Ascending aorta (tissue), 2 donors: ENCODE data around the gene SIX5. TPM values are rescaled to one million over a fixed set of nuclear protein-coding genes. Genes with fewer than 3 reads are reported as not detected.

Experiments
- DNase-seq, 2 donors: peaks; one replicate each; pipeline ENCODE4 v3.0.0-alpha.2; 2019; ENCODE audit warnings: low spot score in 2 of 2
- H3K27ac ChIP-seq, 2 donors: fragments of 200-600 bp; sonication (generic); one replicate each; pipeline ENCODE4 v1.5.1; 2016 to 2017; ENCODE audit warnings: mild to moderate bottlenecking in 1 of 2
- H3K27me3 ChIP-seq: fragments of 200-600 bp; sonication (generic); one replicate; pipeline ENCODE4 v1.5.1; 2017
- H3K36me3 ChIP-seq, 2 donors: fragments of 200-600 bp; sonication (generic); one replicate each; pipeline ENCODE4 v1.5.1; 2016
- H3K4me1 ChIP-seq, 2 donors: fragments of 200-600 bp; sonication (generic); one replicate each; pipeline ENCODE4 v1.5.1; 2016 to 2017; ENCODE audit warnings: mild to moderate bottlenecking in 1 of 2
- H3K4me3 ChIP-seq, 2 donors: fragments of 200-600 bp; sonication (generic); one replicate each; pipeline ENCODE4 v1.5.1; 2016 to 2017; ENCODE audit warnings: mild to moderate bottlenecking in 1 of 2
- H3K9me3 ChIP-seq, 2 donors: fragments of 200-600 bp; sonication (generic); one replicate each; pipeline ENCODE4 v1.5.1; 2016
- intact Hi-C: fragments of 100-400 bp; cut with DNase I; formaldehyde crosslinking; loops from one replicate; pipeline ENCODE4 v1.15.1; 2023
- total RNA-seq: library from RNA; depleted of rRNA; stranded (reverse); fragments of >200 nt; gene quantifications from one replicate; pipeline ENCODE4 v1.1.0, GENCODE V29; 2016
- TF ChIP-seq, protein P1 (sequence below), 3 experiments: fragments of 200-600 bp in 2 of 3; fragments of 450-650 bp in 1 of 3; sonication (generic) in 2 of 3; IDR thresholded peaks; one replicate each; pipeline ENCODE4 v1.5.1; 2016 to 2019; ENCODE audit warnings: antibody characterized with exemption in 3 of 3, mild to moderate bottlenecking in 1 of 3, moderate library complexity in 1 of 3

The SIX5 gene
- total RNA-seq, 1 donor from 2014 or later, result 39.2 TPM

DNA sequence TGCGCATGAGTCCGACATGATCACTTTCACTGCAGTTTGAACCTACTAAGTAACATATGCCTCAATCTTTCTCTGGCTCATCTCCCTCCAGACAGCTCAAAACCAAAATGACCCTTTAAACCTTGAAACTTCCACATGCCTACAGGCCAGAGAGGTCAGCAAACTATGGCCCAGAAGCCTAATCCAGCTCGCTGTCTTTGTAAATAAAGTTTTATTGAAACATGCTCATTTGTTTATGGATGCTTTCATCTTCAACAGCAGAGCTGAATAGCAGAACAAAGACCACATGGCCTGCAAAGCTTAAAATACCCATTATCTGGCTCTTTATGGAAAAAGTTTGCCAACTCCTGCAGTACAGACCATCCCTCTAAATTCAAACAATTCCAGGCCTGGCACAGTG, 53.9 kb downstream of the SIX5 start:
- no peaks in the 10 kb centered on the region for H3K27me3 ChIP-seq
- H3K9me3 ChIP-seq, result no peaks in the 10 kb centered on the region
- TF ChIP-seq, protein P1, sequence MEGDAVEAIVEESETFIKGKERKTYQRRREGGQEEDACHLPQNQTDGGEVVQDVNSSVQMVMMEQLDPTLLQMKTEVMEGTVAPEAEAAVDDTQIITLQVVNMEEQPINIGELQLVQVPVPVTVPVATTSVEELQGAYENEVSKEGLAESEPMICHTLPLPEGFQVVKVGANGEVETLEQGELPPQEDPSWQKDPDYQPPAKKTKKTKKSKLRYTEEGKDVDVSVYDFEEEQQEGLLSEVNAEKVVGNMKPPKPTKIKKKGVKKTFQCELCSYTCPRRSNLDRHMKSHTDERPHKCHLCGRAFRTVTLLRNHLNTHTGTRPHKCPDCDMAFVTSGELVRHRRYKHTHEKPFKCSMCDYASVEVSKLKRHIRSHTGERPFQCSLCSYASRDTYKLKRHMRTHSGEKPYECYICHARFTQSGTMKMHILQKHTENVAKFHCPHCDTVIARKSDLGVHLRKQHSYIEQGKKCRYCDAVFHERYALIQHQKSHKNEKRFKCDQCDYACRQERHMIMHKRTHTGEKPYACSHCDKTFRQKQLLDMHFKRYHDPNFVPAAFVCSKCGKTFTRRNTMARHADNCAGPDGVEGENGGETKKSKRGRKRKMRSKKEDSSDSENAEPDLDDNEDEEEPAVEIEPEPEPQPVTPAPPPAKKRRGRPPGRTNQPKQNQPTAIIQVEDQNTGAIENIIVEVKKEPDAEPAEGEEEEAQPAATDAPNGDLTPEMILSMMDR (IDR thresholded peaks at IDR 0.05), result no peak
- peaks cover 21 to 25% of the 10 kb centered on the region in 2 donors for H3K36me3 ChIP-seq
- no peak overlapping the region for H3K27ac ChIP-seq
- peaks cover 0 to 11% of the 10 kb centered on the region in 2 donors for H3K4me1 ChIP-seq
- intact Hi-C loops, result no loop called here
- no peak for DNase-seq
- no peak overlapping the region for H3K4me3 ChIP-seq

Other genes starting within 250 kb of the SIX5 start
- gene OPA3, start 184.4 kb downstream of the SIX5 start, total RNA-seq, result 4.5 TPM
- gene GPR4, start 167.0 kb downstream of the SIX5 start, total RNA-seq, result 14.0 TPM
- 129 TPM for gene EML2, start 129.9 kb downstream of the SIX5 start, total RNA-seq
- gene GIPR, start 101.0 kb downstream of the SIX5 start, total RNA-seq, result not detected
- gene SNRPD2, start 77.3 kb downstream of the SIX5 start, total RNA-seq, result 71.1 TPM
- 7.2 TPM for gene QPCTL, start 76.6 kb downstream of the SIX5 start, total RNA-seq
- gene FBXO46, start 38.4 kb downstream of the SIX5 start, total RNA-seq, result 27.5 TPM
- gene MEIOSIN, start 35.8 kb downstream of the SIX5 start, total RNA-seq, result not detected
- 76.8 TPM for gene DMPK, start 13.2 kb upstream of the SIX5 start, total RNA-seq
- 110 TPM for gene DMWD, start 23.6 kb upstream of the SIX5 start, total RNA-seq
- not detected for gene RSPH6A, start 46.1 kb upstream of the SIX5 start, total RNA-seq
- gene SYMPK, start 93.9 kb upstream of the SIX5 start, total RNA-seq, result 103 TPM
- not detected for gene FOXA3, start 95.1 kb upstream of the SIX5 start, total RNA-seq
- 45.7 TPM for gene IRF2BP1, start 116.9 kb upstream of the SIX5 start, total RNA-seq
- gene MYPOP, start 133.4 kb upstream of the SIX5 start, total RNA-seq, result 1.6 TPM
- not detected for gene NANOS2, start 145.5 kb upstream of the SIX5 start, total RNA-seq
- 11.3 TPM for gene NOVA2, start 204.6 kb upstream of the SIX5 start, total RNA-seq
- gene CCDC61, start 226.2 kb upstream of the SIX5 start, total RNA-seq, result 13.7 TPM